GM18498 (cell line): ENCODE results near the gene ZNRF3.
"Not testable (repeated sequence)": the region's sequence is repeated elsewhere in the genome, so short reads cannot be mapped to it uniquely, and the experiment has no call there.

ENCODE experiments used
- ATAC-seq: cut with Tn5 transposase; IDR thresholded peaks from one replicate; pipeline ENCODE4 v1.9.1; 2021; ENCODE audit warnings: mild to moderate bottlenecking, moderate library complexity; ENCODE audit not compliant: unreplicated experiment

ZNRF3 gene

DNA sequence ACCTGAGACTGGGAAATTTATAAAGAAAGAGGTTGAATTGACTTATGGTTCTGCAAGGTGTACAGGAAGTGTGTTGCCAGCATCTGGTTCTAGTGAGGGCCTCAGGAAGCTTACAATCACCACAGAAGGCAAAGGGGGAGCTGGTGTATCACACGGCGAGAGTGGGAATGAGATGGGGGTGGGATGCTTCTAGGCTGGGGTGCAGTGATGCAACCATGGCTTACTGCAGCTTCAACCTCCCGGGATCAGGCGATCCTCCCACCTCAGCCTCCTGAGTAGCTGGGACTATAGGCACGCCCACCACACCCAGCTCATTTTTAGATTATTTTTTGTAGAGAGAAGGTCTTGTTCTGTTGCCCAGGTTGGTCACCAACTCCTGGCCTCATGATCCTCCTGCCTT, 117.3 kb downstream of the ZNRF3 start:
- ATAC-seq = no peak

DNA sequence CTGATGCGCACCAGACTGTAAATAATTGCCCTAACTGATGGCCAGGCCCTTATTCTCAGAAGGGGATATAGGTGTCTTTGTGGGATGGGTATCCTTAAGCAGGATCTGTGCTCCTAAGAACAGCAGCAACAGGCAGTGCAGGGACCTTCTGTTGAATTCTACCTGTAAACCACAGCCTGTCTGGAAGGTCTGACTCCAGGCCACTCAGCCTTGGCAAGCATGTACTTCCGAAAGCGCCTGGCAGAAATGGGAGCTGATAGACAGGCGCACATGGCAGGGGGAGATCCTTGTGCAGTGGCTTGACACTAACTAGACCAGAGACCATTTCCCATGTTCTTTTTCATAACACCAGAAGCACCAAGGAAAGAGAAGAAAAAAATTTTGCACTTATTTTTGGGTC, 119.2 kb downstream of the ZNRF3 start:
- ATAC-seq = no peak

DNA sequence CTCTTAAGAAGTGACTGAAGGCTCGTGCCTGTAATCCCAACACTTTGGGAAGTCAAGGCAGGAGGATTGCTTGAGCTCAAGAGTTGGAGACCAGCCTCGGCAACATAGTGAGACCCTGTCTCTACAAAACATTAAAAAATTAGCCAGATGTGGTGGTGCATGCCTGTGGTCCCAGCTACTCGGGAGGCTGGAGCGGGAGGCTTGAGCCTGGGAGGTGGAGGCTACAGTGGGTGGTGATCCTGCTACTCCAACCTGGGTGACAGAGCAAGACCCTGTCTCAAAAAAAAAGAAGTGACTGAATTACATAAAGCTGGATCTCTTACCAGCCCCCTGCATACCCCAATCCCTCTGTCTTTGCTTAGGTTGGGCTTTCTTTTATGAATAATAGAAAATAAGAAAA, 120.2 kb downstream of the ZNRF3 start:
- no peak for ATAC-seq

DNA sequence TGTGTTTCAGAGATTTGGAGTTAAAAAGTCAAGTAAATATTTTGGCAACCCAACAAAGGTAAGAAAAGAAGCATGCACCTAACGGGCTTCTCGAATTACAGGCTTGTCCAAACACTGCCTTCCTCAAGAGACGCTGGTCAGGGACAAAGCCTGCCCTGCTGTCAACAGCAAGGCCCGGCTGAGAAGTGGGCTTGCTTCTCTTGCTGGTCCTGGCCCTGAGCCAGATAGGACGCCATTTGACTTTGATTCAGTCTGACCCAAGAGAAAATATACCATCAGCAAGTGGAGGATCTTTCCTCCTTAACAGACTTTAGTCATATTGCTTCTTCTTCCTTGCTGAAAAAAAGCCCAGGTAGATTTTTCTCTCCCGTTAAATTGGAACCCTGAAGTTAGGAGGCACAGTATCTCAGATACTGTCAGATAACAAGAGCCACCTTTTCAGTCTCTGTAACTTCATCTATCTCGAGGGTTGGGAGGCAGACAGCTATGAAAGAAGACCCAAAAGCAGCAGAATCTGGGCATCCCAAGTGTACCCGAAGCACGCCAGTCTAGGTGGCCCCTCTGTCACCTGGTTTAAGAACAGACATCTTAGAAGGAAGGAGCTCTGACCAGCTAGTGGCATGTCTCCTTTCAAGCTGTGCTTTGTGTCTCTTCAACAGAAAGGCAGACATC, 120.7 kb downstream of the ZNRF3 start:
- ATAC-seq = no peak

DNA sequence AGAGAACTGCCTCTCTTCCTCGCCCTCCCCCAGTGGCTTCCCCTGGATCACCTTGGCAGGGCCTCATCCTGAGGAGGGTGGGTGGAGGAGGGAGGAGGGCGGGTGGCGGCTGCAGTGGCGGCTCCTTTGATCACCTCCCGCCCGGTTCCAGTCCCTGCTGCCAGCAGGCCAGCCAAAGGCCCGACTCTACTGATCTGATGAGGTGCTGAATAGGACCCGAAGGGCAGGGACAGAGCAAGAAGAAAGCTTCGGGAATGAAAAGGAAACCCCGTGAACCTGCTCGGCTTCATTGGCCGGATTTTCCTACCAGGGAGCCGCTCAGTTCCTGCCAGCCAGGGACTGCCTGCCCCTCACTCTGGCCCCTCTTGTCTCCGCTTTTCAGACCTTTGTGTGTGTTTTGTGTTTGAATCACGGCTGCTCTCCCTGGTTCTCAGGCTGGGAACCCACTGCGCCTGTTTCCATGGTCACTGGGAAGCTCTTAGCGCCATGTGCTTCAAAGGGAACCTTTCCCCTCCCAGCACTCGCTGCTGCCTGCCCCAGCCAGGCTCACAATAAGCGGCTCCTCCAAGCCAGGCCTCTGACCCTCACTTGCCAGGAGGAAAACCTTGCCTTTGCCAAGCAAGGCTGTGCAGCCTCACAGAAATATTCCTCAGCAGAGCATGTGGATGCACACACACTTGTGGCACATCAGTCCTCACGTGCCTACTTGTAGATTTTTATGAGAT, 121.4 kb downstream of the ZNRF3 start:
- ATAC-seq = no peak

DNA sequence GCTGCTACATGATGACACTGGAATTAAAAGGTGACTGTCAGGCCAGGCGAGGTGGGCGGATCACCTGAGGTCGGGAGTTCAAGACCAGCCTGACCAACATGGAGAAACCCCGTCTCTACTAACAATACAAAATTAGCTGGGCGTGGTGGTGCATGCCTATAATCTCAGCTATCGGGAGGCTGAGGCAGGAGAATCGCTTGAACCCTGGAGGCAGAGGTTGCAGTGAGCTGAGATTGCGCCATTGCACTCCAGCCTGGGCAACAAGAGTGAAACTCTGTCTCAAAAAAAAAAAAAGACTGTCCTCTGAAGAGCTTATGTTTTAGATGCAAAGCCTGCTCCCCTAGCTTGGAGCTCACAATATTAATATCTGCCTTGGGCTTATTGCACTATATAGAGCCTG, 122.4 kb downstream of the ZNRF3 start:
- ATAC-seq = not testable (repeated sequence)

DNA sequence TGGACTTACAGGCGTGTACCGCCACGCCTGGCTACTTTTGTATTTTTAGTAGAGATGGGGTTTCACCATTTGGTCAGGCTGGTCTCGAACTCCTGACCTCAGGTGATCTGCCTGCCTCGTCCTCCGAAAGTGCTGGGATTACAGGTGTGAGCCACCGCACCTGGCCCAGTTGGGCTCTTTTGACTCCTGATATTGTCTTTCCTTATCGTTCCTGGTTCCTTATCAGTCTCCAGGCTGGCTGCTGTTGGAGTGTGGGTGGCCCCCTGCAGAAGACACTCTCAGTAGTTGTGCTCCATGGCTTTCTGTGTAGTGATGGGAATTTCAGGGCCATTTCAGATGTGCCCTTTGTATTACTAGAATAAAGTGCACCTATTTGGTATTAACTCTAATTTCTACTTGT, 123.0 kb downstream of the ZNRF3 start:
- ATAC-seq = no peak

DNA sequence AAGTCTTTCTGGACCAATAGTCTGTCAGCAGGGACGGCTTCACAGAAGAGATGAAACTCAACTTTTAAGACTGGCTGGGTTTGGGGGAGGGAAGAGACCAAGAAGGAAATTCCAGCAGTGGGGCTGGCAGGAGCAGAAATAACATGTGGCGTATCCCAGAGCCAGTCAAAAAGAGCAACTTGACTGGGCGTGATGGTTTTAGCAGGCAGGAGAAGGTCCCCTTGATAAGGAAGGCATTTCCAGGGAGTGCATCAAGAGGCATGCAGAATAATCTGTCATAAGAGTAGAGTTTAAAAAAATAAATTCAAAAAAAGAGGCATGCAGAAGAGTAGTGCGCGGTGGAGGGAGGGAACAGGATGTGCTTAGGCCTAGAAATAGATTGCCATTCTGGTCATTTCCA, 125.8 kb downstream of the ZNRF3 start:
- no peak for ATAC-seq

DNA sequence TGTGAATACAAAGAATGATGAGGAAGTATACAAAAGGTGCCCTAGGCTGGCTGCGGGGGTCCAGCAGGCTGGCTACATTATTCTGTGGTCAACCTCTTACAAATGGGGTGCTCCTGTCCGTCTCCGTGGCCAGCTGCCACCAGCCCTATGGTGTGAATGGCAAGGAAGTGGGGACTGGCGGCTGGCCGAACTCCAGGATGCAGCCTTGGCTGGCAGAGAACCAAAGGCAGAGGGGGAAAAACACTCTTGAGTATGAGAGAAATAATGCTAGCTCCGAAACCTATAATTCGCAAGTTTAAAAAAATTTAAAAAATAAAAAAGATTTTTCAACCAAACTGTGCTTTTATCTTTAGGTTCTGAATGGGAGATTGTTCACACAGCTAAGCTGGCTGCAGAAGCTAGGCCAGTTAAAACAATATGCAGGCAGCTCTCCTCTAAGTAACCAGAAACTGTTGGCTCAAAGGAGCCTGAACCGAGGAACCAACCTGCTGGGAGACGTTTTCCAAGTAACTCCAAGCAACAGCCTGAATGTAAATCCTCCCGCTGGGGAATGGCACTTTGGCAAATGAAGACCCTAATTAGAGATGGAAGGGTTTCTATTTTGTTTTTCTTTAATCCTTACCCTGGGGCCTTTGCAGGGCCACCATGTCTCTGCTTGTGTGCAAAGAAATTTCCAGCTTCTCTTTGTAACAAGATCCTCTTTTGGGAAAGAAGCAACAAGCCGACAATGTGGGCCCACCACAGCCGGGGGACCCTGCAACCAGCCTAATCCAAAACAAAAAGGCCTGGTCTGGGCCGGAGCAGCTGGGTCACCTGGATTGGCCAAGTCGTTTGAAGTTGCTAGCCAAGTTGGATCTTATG, 128.1 kb downstream of the ZNRF3 start:
- no peak for ATAC-seq

DNA sequence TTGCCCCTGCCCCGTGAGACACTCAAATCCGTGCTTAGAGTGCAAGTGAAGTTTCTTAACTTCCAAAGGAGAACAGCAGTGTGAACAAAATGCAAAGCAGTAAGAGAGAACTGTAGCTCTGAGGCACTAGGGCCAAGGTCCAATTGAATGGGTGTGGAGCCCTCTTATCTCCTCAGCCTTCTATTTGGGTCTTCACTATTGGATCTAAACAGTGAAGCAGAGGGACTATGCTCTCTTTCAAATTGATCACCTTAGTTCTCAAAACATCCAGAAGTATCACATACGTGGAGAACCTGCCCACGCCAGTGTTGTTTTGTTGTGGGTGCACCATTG, 128.7 kb downstream of the ZNRF3 start:
- ATAC-seq = no peak

DNA sequence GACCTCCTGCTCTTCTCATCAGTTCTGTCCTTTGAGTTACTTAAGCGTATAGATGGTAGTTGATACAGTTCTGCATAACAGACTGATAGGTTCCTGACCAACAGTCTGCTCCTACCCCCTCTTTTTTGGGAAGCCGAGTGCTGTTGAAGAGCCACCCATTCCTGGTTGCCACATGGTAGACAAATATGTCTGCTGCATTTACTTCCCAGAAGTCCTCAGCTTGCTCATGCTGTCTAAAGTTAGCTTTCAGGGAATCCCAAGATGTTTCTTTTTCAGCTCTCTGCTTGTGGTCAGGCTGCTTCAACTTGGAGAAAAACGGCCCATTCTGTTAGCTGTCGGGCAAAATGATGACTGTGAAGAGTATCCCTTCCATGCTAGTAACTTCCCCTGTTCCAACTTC, 129.6 kb downstream of the ZNRF3 start:
- no peak for ATAC-seq

DNA sequence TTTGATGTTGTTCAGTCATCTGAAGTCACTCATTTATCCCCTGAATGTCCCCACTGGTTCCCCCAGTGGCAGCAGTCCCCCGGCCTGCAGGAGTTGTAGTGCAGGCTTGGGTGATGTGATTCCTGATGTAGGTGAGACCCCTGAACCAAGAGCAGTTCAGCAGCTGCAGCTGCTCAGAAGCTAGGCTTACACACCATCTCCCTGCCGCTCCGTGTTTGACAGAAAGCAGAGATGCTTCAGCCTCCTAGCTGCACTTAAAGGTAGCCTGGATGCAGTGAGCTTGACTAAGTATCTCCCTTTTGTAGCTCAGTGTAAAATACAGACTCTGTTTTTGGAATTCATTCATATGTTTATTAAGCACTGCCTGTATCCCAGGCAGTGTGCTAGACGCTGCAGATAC, 130.9 kb downstream of the ZNRF3 start:
- ATAC-seq = no peak

DNA sequence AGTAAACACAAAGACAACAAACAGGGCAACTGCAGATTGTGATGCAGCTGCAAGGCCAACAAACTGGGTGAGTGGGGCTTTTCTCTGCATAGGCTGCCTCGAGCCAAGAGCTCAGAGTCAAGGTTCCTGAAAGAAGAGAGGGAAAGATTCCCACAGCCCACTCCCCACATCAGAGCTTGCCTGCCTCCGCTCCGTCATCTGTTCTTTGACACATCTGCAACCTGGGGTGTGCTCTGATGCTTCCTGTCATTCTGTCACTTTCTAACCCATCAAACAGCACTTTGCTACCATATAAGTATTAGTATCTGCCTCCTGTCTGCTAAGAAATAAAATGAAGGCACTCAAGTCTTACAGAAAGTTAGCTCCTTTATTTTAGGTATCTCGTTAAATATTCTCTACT, 131.4 kb downstream of the ZNRF3 start:
- ATAC-seq = no peak

DNA sequence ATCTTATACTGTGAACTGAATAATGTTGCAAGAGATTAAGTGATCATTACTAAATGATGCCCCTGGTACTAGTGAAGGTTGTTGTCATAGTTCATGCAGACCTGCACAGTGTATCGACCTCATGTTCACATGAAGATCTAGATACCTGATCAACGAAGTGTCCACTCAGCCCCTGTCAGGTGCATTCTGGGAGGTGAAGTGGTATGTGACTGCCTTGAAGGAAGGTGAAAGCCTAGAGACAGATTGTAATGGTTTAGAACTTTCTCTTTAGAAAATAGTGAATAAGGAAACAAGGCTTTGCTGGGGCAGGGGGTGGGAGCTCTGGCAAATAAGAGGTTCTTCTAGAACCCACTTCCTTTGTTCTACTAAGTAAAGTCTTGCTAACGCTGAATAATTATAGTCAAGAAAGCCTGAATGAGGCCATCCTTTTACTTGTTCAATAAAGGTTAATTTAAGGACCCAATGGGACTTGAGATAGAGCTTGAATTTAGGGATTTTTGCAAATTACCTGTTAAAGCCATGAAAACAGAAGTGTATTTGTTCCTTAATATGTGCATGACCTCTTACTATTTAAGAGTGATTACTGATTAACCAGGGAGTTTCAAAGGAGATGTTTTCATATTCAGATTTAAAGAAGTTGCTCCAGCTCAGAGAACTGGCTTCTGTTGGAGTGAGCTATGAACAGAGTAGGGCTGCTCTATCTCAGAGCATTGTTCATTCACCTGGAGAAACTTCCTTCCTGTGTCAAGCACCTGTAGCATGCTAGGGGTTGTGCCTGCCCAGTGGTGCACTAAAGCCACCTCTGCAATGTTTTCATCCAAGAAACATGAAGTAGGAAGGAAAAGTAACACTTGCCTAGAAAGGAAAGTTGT, 132.9 kb downstream of the ZNRF3 start:
- no peak for ATAC-seq

DNA sequence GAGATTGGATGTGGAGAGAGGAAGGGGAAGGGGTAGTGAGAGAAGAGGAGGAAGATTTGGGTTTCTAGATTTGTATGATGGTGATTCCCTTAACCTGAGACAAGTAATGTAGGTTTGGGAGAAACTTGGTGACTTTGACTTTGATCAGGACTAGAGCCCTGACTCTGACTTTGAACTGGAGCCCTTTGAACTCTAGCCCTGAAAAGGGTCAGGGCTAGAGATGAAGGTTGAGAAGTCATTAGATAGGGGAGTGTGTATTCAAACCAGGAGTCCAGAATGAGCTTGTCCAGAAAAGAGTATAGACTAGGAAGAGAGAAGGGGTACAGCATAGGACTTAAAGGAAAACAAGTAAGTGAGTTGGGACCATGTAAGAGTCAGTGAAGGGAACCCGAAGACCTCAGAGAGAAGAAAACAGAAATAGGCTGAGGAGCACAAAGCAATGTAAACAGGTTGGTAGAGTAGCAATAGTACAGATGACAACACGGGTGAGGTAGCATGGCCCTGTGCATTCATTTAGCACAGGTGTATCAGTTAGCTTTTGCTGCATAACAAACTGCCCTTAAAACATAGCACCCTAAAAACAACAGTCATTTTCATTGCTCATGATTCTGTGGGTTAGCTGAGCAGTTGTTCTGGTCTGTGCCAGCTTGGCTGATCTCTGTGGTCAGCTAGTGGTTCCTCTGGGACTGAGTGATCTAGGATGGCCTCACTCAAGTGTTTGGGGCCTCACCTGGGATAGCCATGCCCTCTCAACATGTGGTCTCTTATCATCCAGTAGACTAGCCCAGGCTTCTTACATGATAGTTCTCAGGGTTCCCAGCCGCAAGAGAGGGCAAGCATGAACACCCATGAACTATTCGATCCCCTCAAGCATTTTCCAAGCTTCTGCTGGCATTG, 135.2 kb downstream of the ZNRF3 start:
- ATAC-seq = no peak

DNA sequence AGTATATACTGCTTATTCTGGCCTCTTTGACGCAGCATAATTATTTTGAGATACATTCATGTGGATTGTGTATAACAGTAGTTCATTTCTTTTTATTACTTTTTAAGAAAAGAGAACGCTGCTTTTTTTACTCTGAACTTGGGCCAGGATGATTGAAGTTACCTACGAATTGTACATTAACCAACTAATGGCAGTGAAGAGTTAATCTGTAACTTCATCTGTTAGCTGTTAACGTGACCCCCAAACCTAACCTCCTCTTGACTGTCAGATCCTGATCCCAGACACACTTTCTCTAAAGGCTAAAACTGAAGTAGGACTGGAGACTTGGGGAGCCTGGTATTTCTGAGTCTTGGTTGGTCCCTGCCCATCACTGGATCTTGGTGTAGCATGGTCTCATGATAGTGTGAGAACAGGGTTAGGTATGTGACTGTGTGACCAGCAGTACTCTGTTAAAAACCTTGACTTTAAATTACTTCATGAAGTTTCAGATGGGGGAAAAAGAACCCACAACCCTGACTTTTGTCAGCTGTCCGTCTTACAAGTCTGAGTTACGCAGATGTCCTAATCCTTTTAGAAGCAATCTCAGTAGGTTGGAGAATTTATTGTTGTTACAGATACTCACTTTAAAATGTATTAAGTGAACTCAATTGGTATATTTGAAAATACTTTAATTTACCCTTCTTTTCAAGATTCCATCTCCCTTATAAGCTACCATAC, 138.9 kb downstream of the ZNRF3 start:
- ATAC-seq = no peak

DNA sequence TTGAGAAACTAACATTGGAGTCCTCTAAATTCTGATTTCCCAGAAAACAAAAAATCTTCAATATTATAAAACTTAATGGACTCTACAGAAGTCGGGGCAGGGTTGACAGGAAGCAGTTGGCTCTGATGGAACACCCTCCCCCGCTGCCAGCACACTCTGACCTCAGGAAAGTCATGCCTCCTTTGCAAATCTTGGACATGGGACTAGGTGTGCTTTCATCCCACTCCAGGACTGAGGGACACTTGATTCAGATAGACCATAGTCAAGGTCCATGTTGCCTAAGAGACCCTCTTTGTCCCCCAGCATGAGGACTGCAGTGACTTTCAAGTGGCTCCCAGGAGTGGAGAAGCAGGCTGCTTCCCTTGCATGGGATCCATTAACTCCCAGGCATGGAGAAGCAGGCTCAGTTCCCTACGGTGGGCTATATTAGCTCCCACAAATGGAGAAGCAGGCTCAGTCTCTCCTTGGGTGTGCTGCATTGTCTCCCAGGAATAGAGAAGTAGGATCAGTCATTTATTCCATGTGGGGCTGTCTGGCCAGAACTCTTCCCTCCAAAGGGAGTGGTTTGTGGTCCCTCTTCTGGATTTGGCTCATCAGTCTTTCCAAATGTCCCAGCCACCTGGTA, 139.9 kb downstream of the ZNRF3 start:
- ATAC-seq = no peak

DNA sequence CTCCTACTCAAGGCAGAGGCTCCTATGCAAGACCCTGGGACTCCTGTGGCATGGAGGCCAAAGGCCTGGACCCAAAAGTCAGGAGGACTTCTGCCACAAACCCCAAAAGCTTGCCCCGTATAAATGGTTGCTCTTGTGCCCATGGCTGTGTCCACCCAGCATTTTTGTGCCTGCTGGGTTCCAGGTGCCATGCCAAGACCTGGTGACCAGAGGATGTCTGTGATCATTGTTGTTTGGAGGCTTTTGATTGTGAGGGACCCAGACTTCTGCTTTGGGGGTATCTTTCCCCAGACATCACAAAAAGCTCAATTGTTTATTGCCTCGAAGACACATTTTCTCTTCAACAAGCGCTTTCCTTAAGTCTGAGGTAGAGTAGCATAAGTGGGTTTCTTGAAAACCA, 143.2 kb downstream of the ZNRF3 start:
- no peak for ATAC-seq

DNA sequence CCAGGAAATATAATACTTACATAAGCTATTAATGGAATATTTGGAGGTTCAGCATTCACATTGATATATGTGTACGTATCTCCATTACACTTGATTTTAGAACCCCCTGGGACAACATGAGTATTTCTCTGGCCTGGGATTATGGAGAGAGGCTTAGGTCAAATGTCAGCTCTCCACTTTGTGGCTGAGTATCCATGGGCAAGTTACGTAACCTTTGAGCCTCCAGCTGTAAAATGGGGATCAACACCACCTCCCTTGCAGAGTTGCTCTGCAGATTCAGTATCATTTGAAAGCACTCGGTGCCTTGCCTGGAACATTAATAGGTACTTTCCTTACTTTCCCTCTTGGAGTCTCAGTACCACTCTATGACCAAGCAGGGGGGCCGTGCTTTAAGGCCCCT, 145.1 kb downstream of the ZNRF3 start:
- ATAC-seq = no peak
